ENCODE measurements around the gene FHIT. TPM values are rescaled to one million over a fixed set of nuclear protein-coding genes. Genes with fewer than 3 reads are reported as not detected.

Gene FHIT
- total RNA-seq, 1 experiment from 2014 or later: 9.8 TPM

- H3K9me2 ChIP-seq (ENCODE audit: insufficient read depth): no peaks in the 10 kb centered on the region
Observed at GRCh38 chr3:60027335-60027734, 1223.9 kb downstream of the FHIT start.

GRCh38 chr3:60025096-60026050 is 1225.9 kb downstream of the FHIT start:
- Histone ChIP-seq H4K20me1 (ENCODE audit: insufficient read depth) (no peaks in the 10 kb centered on the region), H2AFZ (no peak overlapping the region), H3K36me3 (ENCODE audit: low read depth) (no peaks in the 10 kb centered on the region), H3K9me2 (ENCODE audit: insufficient read depth) (no peaks in the 10 kb centered on the region), H3K9me3 (ENCODE audit: insufficient read depth, low read depth) (no peaks in the 10 kb centered on the region), H3K4me1 (replicated peaks; ENCODE audit: insufficient read depth) (no peaks in the 10 kb centered on the region), H3K79me2 (ENCODE audit: low read depth) (no peaks in the 10 kb centered on the region), H3K4me2 (no peak overlapping the region), H3K27ac (no peak overlapping the region), H3K27me3 (ENCODE audit: insufficient read depth, low read depth) (no peaks in the 10 kb centered on the region), H3F3A (ENCODE audit: insufficient read depth, low read depth) (no peaks in the 10 kb centered on the region), H3K4me3 (no peak overlapping the region)
- TF ChIP-seq CTCF (conservative IDR thresholded peaks at IDR 0.05) (no peak), EZH2 (IDR thresholded peaks at IDR 0.05; ENCODE audit: low read depth) (no peak)
- CTCF ChIA-PET: no interaction called here
- POLR2A ChIA-PET (ENCODE audit: unreplicated experiment): interaction anchor here (0.6 kb wide), 2 partner anchors 477 to 544 kb away, joined by 3 to 26 read pairs; no protein-coding TSS in a partner anchor
- intact Hi-C loops (cut with micrococcal nuclease; ENCODE audit: unreplicated experiment): no loop called here
- no peak for DNase-seq
- BruUV-seq (replicated peaks): no TSS peak

More at GRCh38 chr3:60027335-60027734, 1223.9 kb downstream of the FHIT start:
- ChIA-PET POLR2A (ENCODE audit: unreplicated experiment) (no interaction called here), CTCF (no interaction called here)
- Histone ChIP-seq H4K20me1 (ENCODE audit: insufficient read depth) (no peaks in the 10 kb centered on the region), H3K4me2 (no peak overlapping the region), H2AFZ (no peak overlapping the region), H3K36me3 (ENCODE audit: low read depth) (no peaks in the 10 kb centered on the region), H3K27ac (no peak overlapping the region), H3F3A (ENCODE audit: insufficient read depth, low read depth) (no peaks in the 10 kb centered on the region), H3K9me3 (ENCODE audit: insufficient read depth, low read depth) (no peaks in the 10 kb centered on the region), H3K79me2 (ENCODE audit: low read depth) (no peaks in the 10 kb centered on the region), H3K4me3 (no peak overlapping the region), H3K27me3 (ENCODE audit: insufficient read depth, low read depth) (no peaks in the 10 kb centered on the region), H3K4me1 (replicated peaks; ENCODE audit: insufficient read depth) (no peaks in the 10 kb centered on the region)
- no peak for DNase-seq
- no TSS peak for BruUV-seq (replicated peaks)
- intact Hi-C loops (cut with micrococcal nuclease; ENCODE audit: unreplicated experiment): no loop called here
- TF ChIP-seq EZH2 (IDR thresholded peaks at IDR 0.05; ENCODE audit: low read depth) (no peak), CTCF (conservative IDR thresholded peaks at IDR 0.05) (no peak)

GRCh38 chr3:60024400-60024799 is 1226.9 kb downstream of the FHIT start:
- TF ChIP-seq CTCF (conservative IDR thresholded peaks at IDR 0.05) (no peak), EZH2 (IDR thresholded peaks at IDR 0.05; ENCODE audit: low read depth) (no peak)
- Histone ChIP-seq H2AFZ (no peak overlapping the region), H3K36me3 (ENCODE audit: low read depth) (no peaks in the 10 kb centered on the region), H3F3A (ENCODE audit: insufficient read depth, low read depth) (no peaks in the 10 kb centered on the region), H3K27me3 (ENCODE audit: insufficient read depth, low read depth) (no peaks in the 10 kb centered on the region), H3K79me2 (ENCODE audit: low read depth) (no peaks in the 10 kb centered on the region), H3K4me1 (replicated peaks; ENCODE audit: insufficient read depth) (no peaks in the 10 kb centered on the region), H4K20me1 (ENCODE audit: insufficient read depth) (no peaks in the 10 kb centered on the region), H3K9me2 (ENCODE audit: insufficient read depth) (no peaks in the 10 kb centered on the region), H3K4me2 (no peak overlapping the region), H3K27ac (no peak overlapping the region), H3K4me3 (no peak overlapping the region), H3K9me3 (ENCODE audit: insufficient read depth, low read depth) (no peaks in the 10 kb centered on the region)
- POLR2A ChIA-PET (ENCODE audit: unreplicated experiment): no interaction called here
- DNase-seq: no peak
- CTCF ChIA-PET: no interaction called here
- intact Hi-C loops (cut with micrococcal nuclease; ENCODE audit: unreplicated experiment): no loop called here
- no TSS peak for BruUV-seq (replicated peaks)

Data from PC-9 (cell line).